Cortex of kidney (tissue), 1 donor: ENCODE data around the gene SGO2.

Experiments used
- DNase-seq: peaks from one replicate; lab custom pipeline; 2025; lab: John Stamatoyannopoulos, UW

SGO2 gene

GRCh38 chr2:200525882-200526651 lies at the start of gene SGO2:
SGO2 (plus strand) TSS chr2:200526207; CDS start chr2:200532976, 6,769 bp downstream.
- peak; percentile 7 for DNase-seq

- DNase-seq = no peak
These were observed 49.2 kb upstream of the SGO2 start for GRCh38 chr2:200476836-200477235.

GRCh38 chr2:200477667-200478131 lies 48.3 kb upstream of the SGO2 start:
- DNase-seq = no peak

- DNase-seq = no peak
These were observed 46.2 kb upstream of the SGO2 start for GRCh38 chr2:200479692-200480265.

GRCh38 chr2:200482194-200482593 lies 43.8 kb upstream of the SGO2 start:
- no peak for DNase-seq

GRCh38 chr2:200483729-200484198 lies 42.2 kb upstream of the SGO2 start:
- no peak for DNase-seq

- no peak for DNase-seq
These were observed 41.1 kb upstream of the SGO2 start for GRCh38 chr2:200484934-200485333.

- DNase-seq = no peak
These were observed 39.5 kb upstream of the SGO2 start for GRCh38 chr2:200486529-200486928.

- DNase-seq = no peak
These were observed 37.8 kb upstream of the SGO2 start for GRCh38 chr2:200488169-200488568.

- no peak for DNase-seq
These were observed 36.0 kb upstream of the SGO2 start for GRCh38 chr2:200490001-200490400.

GRCh38 chr2:200492656-200493055 lies 33.4 kb upstream of the SGO2 start:
- DNase-seq = no peak

GRCh38 chr2:200494048-200494447 lies 32.0 kb upstream of the SGO2 start:
- no peak for DNase-seq

GRCh38 chr2:200496696-200497095 lies 29.3 kb upstream of the SGO2 start:
- no peak for DNase-seq

GRCh38 chr2:200498402-200499162 lies 27.4 kb upstream of the SGO2 start:
- no peak for DNase-seq

- DNase-seq = no peak
These were observed 23.8 kb upstream of the SGO2 start for GRCh38 chr2:200502196-200502595.

- no peak for DNase-seq
These were observed 19.3 kb upstream of the SGO2 start for GRCh38 chr2:200506679-200507078.

GRCh38 chr2:200507179-200507578 lies 18.8 kb upstream of the SGO2 start:
- no peak for DNase-seq

GRCh38 chr2:200509235-200509611 lies 16.8 kb upstream of the SGO2 start:
- no peak for DNase-seq

GRCh38 chr2:200509612-200510433 lies 16.2 kb upstream of the SGO2 start, which contains the start of gene KCTD18:
KCTD18 (minus strand) TSS chr2:200510068; CDS start chr2:200507016, 3,052 bp downstream.
- peak; percentile 76 for DNase-seq

- DNase-seq = no peak
These were observed 10.9 kb upstream of the SGO2 start for GRCh38 chr2:200515155-200515554.

GRCh38 chr2:200523158-200523557 lies 2.8 kb upstream of the SGO2 start:
- DNase-seq = no peak

- no peak for DNase-seq
These were observed 2.4 kb upstream of the SGO2 start for GRCh38 chr2:200523604-200524003.
